Umbilical cord (tissue), 2 donors: Measurements from ENCODE around the gene NDUFC1. TPM values are rescaled to one million over a fixed set of nuclear protein-coding genes. Genes with fewer than 3 reads are reported as not detected.
"Not testable (repeated sequence)": the region's sequence is repeated elsewhere in the genome, so short reads cannot be mapped to it uniquely, and the experiment has no call there.

Source experiments
- DNase-seq: peaks from one replicate; pipeline ENCODE4 v3.0.0-alpha.2; 2015; ENCODE audit warnings: low spot score
- total RNA-seq: library from RNA; depleted of rRNA; stranded (reverse); fragments of >200 nt; gene quantifications from one replicate; pipeline ENCODE4 v1.2.3, GENCODE V29; 2014; ENCODE audit warnings: low replicate concordance; ENCODE audit not compliant: insufficient read depth

NDUFC1 gene
- total RNA-seq, 1 donor from 2014 or later: 42.6 TPM

GRCh38 chr4:139299536-139299935 lies 2.7 kb downstream of the NDUFC1 start:
- no peak for DNase-seq

- DNase-seq: no peak
These were observed 5.3 kb downstream of the NDUFC1 start for GRCh38 chr4:139297001-139297410.

GRCh38 chr4:139295942-139296299 lies 6.4 kb downstream of the NDUFC1 start:
- no peak for DNase-seq

- DNase-seq: peak; percentile 97
These were observed 6.9 kb downstream of the NDUFC1 start for GRCh38 chr4:139295206-139295941.

DNA sequence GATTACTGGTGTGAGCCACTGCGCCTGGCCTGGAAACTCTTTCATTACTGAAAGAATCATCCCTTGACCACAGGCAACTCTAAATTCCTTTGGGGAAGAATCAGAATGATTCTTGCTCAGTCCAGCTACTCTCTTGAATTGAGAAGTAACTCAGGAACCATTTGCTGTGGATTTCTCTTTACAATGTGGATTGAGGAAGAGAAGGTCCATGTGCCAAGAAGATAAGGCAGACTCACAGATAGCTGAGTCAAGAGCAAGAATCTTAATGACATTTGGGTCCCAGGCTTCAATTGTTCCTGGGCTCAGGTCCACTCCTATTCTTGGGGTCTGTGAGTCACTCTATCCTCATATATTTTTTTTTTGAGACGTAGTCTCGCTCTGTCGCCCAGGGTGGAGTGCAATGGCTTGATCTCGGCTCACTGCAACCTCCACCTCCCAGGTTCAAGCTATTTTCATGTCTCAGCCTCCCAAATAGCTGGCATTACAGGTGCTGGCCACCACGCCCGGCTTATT lies 16.0 kb downstream of the NDUFC1 start:
- DNase-seq: no peak

DNA sequence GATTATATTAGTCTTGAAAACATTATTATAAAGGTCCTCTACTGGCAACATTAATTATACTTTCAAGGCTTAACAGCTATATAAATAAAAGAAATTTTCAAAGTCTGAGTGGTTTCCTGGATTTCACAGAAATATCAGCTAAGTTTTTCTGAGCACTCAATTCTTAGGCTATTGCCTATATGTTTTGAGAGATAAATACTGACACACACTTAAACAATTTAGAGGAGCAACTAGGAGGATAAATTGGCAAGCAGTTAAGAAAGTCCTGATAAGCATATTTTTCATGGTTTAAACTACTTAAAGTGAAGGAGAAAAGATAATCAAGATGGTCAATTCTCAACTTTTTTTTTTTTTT lies 19.6 kb downstream of the NDUFC1 start:
- no peak for DNase-seq

- peak; percentile 8 for DNase-seq
These were observed 20.1 kb downstream of the NDUFC1 start for GRCh38 chr4:139282065-139282720.

DNA sequence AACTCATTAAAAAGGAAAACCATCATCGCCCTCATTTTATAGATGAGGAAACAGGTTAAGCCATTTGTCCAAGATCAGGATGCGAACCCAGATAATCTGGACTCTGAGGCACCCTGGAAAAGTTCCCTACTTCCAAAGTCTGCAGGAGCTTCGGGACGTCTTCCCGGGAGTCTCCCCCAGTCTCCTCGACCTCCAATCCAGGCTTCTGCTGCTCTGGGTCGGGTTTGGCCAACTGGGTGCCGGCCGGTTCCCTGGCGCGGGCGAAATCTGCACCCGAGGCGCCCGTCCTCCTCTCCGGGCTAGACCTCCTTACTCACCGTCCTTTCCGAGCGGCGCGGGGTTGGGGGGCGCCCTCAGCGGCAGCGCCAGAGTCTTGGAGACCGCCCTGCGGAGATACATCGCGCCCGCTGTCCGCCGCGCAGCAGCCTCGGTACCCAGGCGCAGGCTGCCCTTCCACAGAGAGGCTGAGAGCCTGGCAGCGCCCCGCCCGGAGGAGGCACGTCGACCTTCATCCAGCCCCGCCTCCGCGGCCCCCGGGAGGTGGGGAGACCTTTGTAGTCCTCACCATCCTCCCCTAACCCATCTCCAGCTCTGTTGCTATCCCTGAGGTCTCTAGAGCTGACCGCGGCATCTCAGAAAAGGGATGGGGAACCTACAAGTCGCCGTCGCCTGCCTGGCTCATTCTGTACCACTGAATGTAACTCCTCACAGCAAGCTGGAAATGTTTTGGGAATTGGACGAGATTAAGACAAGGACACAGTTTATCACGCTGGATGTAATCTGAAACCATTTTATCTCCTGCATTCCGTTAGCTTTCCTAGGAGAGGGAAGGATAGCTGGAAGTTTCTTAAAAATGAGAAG lies 22.3 kb downstream of the NDUFC1 start, which contains the start of gene MGARP:
MGARP (minus strand) TSS at position 466 of the 861 bp plus-strand sequence; CDS start at position 399, 67 bp downstream.
- DNase-seq: peak; percentile 57

- DNase-seq: peak; percentile 21
These were observed 23.1 kb downstream of the NDUFC1 start for GRCh38 chr4:139278912-139279759.

- DNase-seq: no peak
These were observed 23.8 kb downstream of the NDUFC1 start for GRCh38 chr4:139278485-139278884.

GRCh38 chr4:139275281-139275735 lies 27.0 kb downstream of the NDUFC1 start:
- no peak for DNase-seq

DNA sequence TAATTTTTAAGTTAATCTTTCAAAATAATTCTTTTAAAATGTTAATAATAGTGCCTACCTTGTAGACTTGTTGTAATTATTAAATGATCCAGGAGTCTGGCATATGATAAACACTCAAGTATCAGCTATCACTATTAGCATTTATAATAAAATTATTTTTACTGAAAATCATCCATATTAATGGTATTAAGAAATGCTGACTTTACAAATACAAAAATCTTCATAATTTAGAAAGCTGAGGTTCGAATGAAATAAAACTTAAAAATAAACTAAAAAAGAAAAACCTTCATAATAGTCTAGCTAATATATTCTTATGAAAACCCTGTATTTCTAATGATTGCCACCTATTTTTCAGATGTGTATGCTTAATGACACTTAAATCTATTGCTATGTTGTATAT lies 27.5 kb downstream of the NDUFC1 start:
- no peak for DNase-seq

DNA sequence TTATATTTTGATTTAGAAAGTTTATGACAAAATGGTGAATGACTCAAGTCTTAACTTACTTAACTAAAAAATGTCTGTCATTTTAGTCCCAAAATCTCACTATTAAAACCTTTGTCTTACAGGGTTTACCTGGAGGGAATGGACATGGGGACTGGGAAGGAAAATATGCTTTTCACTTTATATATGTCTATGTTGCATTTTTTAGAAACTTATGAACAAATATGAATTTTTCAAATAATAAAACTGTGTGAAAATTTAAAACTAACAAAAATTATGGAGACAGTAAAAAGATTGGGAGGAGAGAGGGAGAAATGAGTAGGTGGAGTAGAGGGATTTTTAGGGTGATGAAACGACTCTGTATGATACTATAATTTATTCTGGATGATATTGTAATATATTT lies 28.4 kb downstream of the NDUFC1 start:
- DNase-seq: no peak

- no peak for DNase-seq
These were observed 35.0 kb downstream of the NDUFC1 start for GRCh38 chr4:139267301-139267700.

DNA sequence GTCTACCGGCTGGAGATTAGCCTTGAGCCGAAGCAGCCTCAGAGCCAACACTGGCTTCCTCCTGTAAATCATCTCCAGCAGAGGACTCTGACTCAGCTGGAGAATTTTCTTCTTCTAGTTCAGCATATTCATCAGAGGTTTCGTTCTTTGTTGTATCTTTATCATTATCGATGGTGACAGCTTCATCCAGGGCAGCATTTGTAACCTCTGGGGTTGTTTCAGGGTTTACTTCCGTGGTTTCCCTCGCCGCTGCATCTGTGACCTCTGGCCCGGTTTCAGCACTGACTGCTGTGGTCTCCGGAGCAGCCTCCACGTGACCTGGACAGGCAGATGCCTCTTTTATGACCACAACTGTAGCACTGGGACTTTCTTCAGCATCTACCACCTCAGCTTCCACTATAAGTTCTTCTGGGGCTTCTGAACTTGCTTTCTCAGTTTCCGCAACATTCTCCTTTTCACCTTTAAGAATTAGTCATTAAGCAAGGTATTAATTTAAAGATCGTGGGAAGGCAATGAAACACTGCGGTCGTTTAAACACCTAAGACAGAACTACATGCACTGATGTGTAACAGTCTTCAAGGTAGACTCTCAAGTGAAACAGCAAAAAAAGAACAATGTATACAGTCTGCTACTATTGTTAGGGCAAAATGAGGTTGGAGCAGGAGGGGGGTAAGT lies 35.6 kb downstream of the NDUFC1 start:
- peak; percentile 78 for DNase-seq

- no peak for DNase-seq
These were observed 36.1 kb downstream of the NDUFC1 start for GRCh38 chr4:139266208-139266582.

GRCh38 chr4:139265654-139266053 lies 36.6 kb downstream of the NDUFC1 start:
- no peak for DNase-seq

DNA sequence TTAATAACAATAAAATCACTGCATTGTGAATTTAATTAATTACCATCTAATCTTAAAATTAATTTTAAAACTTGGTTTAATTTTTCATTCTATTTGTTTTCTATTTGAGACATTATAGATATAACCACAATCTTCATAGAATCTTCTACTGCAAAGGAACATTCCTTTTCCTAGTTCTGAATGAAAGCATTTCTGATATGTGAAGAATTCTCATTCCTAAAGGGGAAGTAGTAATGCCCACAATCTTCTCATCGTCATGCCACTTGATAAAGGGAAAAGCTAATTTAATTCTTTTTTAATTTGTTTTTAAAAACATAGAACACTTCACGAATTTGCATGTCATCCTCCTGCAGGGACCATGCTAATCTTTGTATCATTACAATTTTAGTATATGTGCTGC lies 45.9 kb downstream of the NDUFC1 start:
- DNase-seq: no peak

DNA sequence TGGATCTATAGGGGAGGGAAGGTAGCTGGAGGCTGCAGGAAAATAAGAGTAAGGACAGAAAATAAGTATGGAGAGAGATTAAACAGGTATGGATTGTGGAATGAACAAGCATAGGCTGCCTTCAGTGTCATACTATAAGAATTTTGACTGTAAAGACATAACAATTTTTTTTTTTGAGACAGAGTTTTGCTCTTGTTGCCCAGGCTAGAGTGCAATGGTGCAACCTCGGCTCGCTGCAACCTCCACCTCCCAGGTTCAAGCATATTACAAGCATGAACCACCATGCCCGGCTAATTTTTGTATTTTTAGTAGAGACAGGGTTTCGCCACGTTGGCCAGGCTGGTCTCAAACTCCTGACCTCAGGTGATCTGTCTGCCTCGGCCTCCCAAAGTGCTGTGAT lies 46.7 kb downstream of the NDUFC1 start:
- not testable (repeated sequence) for DNase-seq

- DNase-seq: no peak
These were observed 48.6 kb downstream of the NDUFC1 start for GRCh38 chr4:139253713-139254112.

GRCh38 chr4:139253046-139253445 lies 49.2 kb downstream of the NDUFC1 start:
- DNase-seq: no peak
